HG03354 (cell line): ENCODE results near the gene ATXN1.
"Not testable (repeated sequence)": the region's sequence is repeated elsewhere in the genome, so short reads cannot be mapped to it uniquely, and the experiment has no call there.

Experiments used
- ATAC-seq: cut with Tn5 transposase; IDR thresholded peaks from one replicate; pipeline ENCODE4 v1.9.1; 2021; ENCODE audit warnings: mild to moderate bottlenecking; ENCODE audit not compliant: unreplicated experiment, poor library complexity, severe bottlenecking

The ATXN1 gene

DNA sequence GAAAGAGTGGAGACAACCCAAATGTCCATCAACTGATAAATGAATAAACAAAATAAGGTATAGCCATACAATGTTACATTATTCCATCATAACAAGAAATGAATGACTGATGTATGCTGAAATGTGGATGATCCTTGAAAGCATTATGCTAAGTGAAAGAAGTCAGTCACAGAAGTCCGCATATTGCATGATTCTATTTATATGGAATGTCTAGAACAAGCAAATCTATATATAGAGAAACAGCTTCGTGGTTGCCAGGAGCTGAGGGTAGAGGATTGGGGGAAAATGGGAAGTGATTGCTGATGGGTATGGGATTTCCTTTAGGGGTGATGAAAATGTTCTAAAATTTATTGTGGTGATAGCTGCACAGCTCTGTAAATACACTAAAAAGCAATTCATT, 196.8 kb downstream of the ATXN1 start:
- ATAC-seq = no peak

DNA sequence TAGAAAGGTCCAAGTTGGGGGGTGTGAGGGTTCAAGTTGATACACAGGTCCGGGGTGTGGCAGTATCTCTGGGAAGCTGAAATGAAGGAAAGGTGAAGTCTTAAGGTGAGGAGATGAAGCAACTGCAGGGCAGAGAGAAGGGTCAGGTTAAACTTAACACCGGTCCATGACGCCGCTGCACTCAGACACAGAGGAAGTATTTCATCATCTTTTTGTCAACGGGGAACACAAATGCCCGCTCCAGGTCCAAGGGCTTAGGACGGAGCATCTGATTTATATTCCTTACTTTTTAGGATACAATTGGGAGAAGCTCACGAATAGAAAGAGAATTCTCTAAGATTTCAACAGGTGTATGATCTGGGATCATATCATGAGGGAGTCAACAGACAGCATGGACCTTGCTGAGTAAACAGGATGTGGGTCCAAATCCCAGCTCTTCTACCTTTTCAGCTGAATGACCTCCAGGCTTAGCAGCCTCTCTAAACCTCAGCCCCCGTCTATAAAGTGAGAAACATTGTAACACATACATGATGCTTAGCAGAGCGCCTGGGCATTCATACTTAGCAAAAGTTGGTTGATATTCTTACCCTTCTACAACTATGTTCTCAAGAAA, 197.5 kb downstream of the ATXN1 start:
- ATAC-seq = no peak

DNA sequence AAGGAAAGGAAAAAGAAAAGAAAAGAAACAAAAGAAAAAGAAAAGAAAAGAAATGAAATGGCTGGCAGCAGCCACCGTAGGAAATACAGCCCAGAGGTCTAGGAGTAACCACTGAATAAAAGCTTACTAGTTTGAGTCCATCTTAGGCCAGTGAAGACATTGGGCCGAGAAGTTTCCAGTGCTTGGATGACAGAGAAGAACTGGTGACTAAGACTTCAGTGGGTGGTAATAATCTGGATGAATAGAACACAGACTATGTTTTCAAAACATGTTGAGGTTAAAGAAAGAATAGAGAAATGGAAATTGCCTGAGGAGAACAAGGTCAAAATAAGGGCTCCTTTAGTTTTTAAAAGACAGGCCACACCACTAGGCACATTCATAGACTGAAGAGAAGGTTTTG, 198.8 kb downstream of the ATXN1 start:
- ATAC-seq = no peak

DNA sequence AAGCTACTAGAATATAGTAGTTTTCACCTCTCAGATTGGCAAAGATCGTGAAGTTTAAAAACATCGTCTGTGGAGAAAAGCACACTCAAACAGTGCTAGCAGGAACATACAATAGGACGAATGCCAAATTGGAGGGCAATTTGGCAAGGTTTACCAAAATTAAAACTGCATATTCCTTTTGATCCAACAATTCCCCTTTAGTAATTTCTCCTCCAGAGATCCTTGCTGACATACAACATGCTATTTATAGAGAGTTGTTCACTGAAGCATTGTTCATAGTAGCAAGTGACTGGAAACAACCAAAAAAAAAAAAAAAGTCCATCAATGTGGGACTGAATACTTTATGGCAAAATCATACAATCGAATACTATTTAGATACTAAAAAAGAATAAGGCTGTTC, 202.2 kb downstream of the ATXN1 start:
- ATAC-seq = no peak

DNA sequence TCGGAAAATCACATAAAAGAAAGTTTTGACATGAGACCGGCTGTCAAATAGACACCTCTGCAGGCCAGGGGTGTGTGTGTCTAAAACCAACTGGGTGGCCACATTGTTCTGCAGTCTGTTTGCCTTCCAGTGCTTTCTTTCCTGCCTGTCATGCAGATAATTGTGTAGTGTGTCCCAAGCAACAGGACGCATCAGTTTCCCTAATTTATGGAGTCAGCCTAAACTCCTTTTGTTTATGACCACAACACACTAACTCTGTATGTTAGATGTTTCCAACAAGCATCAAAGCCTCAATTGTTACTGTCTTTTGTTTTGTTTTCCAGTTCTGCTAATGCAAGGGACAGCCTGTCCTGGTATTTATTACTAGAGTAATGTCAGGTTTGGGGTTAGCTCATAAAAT, 205.7 kb downstream of the ATXN1 start:
- ATAC-seq = no peak

DNA sequence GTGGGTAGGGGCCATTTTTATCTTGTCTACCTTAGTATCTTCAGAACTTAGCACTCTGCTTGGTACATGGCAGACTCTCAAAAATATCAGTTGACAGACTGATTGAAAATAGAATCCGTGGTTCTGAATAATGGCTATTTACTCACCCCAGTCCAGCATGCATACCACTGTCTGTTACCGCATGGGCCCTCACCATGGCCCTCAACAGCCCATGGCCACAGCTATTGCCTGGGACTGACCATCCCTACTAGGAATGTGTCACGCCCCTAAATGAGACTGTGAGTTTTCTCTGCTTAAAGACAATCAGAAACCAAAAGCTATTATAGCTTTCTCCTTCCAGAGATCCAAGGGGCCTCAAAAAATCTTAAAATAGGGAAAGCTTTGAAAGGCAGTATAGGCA, 207.7 kb downstream of the ATXN1 start:
- ATAC-seq = no peak

DNA sequence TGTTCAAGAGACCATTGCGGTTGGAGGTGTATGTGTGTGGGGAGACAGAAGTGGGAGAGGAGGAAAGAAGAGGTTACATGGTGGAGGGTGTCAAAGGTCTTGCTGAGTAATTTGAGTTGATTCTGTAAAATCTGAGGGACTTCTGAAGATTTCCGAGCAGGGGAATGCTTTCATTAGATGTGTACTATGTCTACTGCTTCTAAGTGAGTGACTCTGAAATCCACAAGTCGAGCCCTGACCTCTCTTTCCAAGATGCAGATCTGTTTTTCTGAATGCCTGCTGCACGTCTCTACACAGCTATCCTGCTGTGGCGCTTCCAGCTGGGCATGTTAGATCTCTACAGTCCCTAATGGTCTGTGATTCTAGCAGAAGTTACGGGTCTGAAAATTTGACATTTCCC, 209.8 kb downstream of the ATXN1 start:
- ATAC-seq = no peak

DNA sequence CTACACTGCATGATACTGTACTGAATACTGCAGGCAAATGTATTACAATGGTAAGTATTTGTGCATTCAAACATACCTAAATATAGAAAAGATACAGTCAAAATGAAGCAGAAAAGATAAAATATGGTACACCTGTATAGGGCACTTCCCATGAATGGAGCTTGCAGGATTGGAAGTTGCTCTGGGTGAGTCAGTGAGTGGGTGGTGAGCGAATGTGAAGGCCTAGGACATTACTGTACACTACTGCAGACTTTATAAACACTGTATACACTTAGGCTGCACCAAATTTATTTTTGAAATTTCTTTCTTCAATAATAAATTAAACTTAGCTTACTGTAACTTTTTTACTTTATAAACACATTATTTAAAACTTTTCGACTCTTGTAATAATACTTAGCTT, 213.1 kb downstream of the ATXN1 start:
- ATAC-seq = no peak

DNA sequence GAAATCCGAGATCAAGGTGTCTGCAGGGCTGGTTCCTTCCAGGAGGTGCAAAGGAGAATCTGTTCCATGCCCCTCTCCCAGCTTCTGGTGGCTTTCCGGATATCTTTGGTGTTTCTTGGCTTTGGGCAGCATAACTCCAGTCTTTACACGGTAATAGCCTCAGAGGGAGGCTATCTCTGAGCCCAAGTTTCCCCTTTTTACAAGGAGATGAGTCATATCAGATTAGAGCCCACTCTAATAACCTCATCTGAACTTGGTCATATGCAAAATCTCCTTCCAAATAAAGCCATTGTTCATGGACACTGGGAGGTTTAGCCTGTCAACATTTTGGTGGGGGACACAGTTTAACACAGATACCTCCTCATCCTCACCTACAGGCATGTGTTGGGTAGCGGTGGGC, 213.7 kb downstream of the ATXN1 start:
- no peak for ATAC-seq

DNA sequence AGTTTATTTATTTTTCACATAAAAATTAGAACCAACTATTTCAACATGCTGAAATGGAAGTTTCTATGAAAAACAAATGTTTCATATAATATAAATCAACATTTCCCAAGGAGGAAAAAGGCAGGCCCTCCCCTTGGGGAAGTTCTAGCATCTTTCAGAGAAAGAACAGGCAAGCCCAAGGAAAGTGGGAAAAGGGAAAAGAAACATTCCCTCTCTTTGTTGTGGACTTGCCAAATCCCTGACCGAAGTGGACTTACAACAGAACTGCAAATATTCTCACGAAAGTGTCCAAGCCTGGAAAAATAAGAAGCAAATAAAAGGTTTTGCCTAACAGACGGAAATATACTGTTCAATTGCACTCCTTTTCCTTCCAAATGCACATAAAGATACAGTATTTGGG, 214.4 kb downstream of the ATXN1 start:
- ATAC-seq = no peak

DNA sequence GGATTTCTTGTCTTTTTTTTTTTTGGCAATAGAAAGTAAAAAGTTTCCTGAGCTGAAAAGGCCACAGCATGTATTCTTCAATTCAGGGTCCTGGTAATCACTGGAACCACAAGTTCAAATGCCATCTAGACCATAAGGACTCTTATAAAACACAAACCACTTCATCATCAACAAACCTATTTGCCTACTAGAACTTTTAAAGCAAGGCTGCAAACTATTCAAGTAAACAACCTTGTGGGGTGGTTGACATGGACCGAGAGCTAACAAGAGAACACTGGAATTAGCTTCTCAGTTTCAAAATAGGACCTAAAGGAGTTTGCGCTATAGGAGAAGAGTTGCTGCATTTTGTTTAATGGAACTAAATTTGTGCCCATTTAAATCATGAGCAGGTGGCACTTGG, 215.9 kb downstream of the ATXN1 start:
- ATAC-seq = no peak

DNA sequence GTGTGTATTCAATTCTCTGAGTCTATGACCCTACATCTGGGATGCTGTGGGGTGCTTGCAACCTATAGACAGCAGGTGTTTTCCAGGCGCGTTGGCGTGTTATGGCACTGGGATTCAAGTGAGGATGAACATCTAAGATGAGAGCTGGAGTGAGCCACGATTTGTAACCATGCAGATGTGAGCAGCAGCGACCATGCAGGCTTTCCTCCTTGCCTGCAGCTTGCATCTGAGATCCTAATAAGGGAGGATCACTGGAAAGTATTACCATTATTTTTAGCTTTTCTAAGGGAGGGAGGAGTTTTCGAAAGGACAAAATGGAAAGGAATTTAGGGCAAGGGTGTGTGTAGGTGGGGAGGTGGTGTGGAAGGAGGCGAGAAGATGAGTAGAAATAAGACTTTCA, 216.7 kb downstream of the ATXN1 start:
- no peak for ATAC-seq

DNA sequence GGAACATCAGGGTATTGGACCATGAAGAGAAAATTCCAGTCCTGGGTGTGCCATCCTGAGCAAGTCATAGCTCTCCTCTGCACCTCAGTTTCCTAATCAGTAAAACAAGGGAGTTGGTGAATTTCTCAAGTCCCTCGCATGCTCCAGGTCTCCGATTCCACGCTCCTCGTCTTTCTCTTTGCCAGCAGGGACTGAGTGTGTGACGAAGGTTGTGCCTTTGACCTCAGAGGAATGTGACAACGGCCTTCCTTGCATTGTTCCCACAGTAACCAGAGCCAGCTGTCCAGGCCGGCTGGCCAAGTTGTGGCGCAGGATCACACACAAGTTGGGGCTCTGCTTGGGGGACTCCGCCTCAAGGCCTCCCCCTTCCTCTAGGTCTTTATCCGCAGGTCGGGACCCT, 217.3 kb downstream of the ATXN1 start:
- ATAC-seq = no peak

DNA sequence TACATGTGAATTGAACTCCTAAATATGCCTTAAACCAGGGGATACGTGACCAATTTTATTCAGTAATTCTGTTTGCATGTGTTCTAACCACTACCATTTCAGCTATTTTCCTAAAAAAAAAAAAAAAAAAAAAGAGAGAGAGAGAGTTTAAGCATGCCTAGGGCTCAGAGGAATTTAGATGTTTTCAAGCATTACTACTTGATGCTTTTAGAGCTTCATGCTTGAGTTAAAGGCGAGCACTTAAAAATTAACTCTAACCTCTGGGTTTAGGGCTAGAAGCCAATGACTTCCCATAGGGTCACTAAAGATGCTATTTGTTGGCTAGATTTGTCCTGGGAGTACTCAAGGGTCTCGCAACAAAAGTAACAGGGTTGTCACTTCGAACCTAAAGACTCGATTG, 217.7 kb downstream of the ATXN1 start:
- ATAC-seq = no peak

DNA sequence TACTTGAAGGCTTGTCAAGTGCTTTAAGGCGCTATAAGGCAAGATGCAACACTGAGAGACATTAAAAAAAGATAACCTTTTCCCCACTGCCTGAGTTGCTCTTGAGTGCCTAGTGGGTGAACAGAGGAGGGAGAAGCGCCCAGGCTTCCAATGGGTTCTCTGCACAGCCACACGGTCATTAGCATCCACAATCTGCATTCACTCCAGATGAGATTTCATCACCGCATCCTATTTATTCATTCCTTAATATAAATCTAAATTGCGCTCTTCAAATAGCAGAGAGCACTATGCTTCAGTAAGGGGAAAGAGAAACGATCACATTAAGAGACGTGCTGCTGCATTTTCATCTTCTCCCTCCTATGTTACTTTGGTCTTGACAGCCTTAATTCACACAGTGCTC, 219.2 kb downstream of the ATXN1 start:
- no peak for ATAC-seq

DNA sequence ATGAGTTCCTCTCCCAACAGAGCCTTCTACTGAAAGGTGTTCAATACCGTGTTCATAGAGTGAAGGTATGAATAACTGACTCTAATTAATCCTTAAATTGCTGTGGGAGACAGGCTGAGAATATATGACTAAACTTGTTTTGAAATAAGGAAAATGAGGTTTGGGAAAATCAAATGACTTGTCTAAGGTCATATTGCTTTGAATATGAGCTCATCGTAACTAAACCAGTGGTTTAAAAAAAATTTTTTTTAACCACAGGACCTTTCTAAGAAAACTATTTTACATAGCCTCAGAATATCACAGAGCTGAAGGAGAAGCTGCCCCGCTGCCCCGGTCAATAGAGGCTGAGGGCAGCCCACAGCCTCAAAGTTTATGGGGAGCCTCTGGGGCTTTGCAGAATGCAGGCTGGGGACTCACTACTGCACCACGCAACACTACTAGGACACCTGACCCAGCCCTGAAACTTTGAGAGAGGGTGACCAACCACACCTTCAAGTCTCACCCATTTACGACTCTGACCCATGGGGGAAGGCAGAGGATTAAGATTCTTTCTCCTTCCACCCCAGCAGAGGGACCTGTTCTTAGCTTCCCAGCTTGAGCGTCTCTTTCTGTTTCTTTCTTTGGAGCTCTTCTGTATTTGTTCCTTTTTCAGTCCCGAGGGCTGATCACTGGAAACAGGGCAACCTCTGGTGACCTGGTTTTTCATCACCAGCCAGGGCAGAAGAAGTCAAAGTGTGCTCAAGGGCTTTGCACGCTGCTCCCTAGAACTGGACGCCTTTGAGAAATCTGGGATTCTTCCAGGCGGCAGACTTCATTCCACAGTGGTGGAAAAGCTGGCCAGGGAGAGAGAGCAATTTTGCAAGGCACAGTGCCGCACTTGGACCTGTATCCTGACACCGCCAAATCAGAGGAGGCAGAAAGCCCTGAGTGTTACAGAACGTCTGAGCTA, 220.2 kb downstream of the ATXN1 start:
- ATAC-seq = peak; percentile 56

DNA sequence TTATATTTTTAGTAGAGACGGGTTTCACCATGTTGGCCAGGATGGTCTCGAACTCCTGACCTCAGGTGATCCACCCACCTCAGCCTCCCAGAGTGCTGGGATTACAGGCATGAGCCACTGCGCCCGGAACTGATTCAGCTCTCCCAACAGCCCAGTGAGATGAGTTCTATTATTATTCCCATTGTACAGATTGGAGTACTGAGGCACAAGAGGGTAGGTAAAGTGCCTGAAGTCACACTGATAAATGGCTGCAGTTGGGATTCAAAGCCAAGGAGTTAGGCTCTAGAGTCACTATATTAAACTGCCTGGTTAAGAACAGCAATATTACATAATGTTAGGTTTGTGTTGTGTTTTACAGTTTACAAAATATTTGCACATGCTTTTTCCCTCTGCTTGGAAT, 220.9 kb downstream of the ATXN1 start:
- ATAC-seq = not testable (repeated sequence)

DNA sequence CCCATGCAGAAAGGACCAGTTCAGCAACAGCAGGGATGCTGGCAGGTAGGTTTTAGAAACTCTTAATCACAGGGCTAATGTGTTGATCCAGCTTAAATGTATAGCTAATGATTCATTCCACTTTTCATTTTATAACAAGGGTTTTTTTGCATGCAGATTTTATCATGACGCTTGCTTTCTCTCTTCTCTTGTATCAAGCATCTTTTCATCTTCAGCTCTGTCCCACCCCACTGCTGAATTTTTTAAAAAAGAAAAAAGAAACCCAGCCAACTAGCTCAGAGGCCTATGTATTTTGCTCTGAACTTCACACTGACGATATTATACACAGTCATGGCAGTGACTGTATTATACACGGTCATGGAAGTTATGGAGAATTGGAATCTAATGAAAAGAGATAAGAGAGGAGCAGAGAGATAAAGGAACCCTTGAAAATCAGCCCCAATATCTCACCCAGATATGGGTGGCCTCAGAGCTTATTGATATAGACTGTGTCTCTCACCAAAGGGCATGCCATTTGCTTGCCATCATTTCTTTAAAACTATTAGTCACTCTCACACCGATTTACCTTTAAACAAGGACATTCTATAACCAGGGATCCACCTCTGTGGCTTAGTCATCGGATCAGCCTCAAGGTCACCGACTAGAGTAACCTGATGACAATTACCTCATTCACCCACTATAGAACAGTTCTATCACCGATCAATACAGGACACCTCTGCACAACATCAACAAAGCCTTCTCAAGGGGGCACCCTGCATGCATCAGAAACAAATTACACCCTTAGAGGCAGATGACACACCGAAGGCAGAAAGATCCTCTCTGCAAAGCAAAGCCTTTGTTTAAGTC, 222.0 kb downstream of the ATXN1 start:
- ATAC-seq = no peak

DNA sequence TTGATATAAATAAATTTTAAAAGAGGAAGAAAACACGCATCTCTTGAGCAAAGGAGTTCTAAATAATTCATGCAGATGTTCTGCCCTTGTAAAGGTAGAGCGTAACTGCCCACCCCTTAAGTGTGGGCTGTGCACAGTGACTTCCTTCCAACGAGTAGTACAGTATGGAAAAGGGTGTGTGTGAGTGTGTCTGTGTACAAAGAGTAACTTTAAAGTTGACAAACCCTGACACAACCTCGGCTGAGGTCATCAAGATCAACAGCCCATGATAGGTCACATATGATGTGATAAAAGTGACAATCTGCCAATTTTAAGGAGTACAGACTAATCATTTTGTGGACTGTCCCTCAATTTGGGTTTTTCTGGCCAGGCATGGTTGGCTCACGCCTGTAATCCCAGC, 225.7 kb downstream of the ATXN1 start:
- no peak for ATAC-seq

DNA sequence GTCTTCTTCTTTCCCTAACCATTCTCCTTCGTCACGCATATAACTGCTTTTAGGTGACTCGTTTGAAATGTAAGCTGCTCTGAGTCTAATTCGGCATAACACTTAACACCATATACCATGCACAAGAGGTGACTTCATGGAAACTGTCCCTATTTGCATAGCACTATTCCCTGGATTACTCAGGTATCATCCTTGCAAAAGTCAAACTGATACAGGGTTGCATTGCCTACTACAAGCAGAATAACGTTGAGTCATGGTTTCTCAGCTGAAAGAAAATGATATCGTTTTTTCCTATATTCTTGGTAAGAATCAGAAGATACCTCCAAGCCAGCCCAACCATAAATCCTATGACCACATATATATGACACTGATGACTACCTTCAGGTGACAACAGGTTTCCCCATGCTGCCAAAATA, 227.5 kb downstream of the ATXN1 start:
- ATAC-seq = no peak

DNA sequence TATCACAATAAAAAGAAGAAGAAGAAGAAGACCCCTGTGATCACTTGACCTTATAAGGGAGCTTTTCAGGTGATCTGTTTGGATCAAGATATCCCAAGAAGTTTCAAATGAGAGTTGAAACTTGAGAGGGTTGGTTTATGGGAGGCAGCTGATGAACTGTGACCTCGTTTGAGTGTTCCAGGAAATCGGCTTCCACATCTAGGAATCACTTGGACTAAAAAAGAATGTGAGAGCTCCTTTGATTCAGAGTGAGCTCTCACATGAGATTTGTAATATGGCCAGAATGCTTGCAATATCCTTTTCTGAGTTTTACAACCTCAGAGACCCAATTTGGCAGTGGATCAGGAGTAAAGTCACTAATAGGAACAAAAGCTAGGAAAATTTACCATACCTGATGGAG, 228.1 kb downstream of the ATXN1 start:
- no peak for ATAC-seq
